Prostate gland (tissue), 2 donors: ENCODE measurements around the gene NTNG2. TPM values are rescaled to one million over a fixed set of nuclear protein-coding genes. Genes with fewer than 3 reads are reported as not detected.
"Not testable (repeated sequence)": the region's sequence is repeated elsewhere in the genome, so short reads cannot be mapped to it uniquely, and the experiment has no call there.

Experiments used
- DNase-seq: peaks from one replicate; pipeline ENCODE4 v3.0.0-alpha.2; 2019; ENCODE audit warnings: low spot score
- H3K27ac ChIP-seq, 2 donors: fragments of 200-600 bp; sonication (generic); 2 replicates each; pipeline ENCODE4 v1.5.1; 2017 to 2019
- H3K27me3 ChIP-seq: fragments of 200-600 bp; sonication (generic); replicated peaks from 2 replicates; pipeline ENCODE4 v1.5.1; 2019; ENCODE audit not compliant: insufficient read depth
- H3K36me3 ChIP-seq, 2 donors: fragments of 200-600 bp; sonication (generic); 1 replicate in 1 of 2; 2 replicates in 1 of 2; pipeline versions ENCODE4 v1.5.1 to v1.8.1; 2017 to 2019
- H3K4me1 ChIP-seq: fragments of 200-600 bp; sonication (generic); replicated peaks from 2 replicates; pipeline ENCODE4 v1.5.1; 2019
- H3K4me3 ChIP-seq, 2 donors: fragments of 200-600 bp; sonication (generic); 2 replicates each; pipeline ENCODE4 v1.5.1; 2017 to 2019
- H3K9me3 ChIP-seq: fragments of 200-600 bp; sonication (generic); 2 replicates; pipeline ENCODE4 v1.5.1; 2017
- POLR2A ChIP-seq: fragments of 450-650 bp; IDR thresholded peaks from one replicate; pipeline ENCODE4 v1.6.1; 2016; ENCODE audit warnings: antibody characterized with exemption, mild to moderate bottlenecking
- POLR2AphosphoS5 ChIP-seq: sonication (generic); formaldehyde crosslinking; IDR thresholded peaks from one replicate; pipeline ENCODE4 v1.6.1; 2017; ENCODE audit warnings: antibody characterized with exemption
- WGBS: methylation state at CpG from one replicate; pipeline ENCODE4 v1.1.5; 2018; 5-methylcytosine and 5-hydroxymethylcytosine counted together
- intact Hi-C: fragments of 100-400 bp; cut with DNase I; formaldehyde crosslinking; loops from one replicate; pipeline ENCODE4 v1.14.2; 2022
- total RNA-seq, 2 donors: library from RNA; depleted of rRNA; stranded (reverse); fragments of >200 nt; gene quantifications; one replicate each; pipeline ENCODE4 v1.1.0, GENCODE V29; 2016
- TF ChIP-seq, protein P1 (sequence below), 4 experiments: fragments of 200-600 bp in 2 of 4; fragments of 450-650 bp in 2 of 4; sonication (generic) in 2 of 4; IDR thresholded peaks; 1 replicate in 3 of 4; 2 replicates in 1 of 4; pipeline ENCODE4 v1.5.1; 2016 to 2019; ENCODE audit warnings: antibody characterized with exemption in 4 of 4, mild to moderate bottlenecking in 2 of 4, moderate library complexity in 2 of 4

The NTNG2 gene
- total RNA-seq, 2 donors from 2014 or later: 12.7 to 37.4 TPM

DNA sequence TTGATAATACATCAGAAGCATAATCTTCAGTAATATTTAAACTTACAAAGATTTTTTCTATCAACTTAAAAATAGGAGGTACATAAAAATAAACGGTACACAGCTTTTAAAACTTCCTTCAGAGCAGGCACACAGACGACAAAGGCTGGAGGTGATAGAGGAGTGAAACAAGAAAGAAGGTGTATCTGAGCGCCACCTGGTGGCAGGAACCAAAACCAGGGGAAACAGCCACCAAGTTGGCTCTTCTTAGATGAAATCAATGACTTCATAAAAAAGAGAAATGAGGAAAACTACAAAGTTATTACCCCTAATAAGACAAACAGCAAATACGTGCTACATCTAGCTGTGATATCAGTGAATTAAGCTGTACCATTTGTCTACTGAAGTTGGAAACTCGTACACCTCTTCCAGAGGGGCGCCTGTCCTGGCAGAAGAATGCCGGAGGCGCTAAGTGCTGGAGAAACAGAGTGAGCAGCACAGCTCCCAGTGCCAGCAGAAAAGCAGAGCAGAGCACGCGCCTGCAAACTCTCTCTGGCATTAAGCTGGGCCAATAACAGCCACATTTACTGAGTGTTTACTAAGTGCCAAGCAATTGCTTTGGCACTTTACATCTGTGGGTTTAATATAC, 107.0 kb downstream of the NTNG2 start:
- Histone ChIP-seq H3K27me3 (no peaks in the 10 kb centered on the region), H3K27ac (peak overlapping the region in 1 of 2 donors; percentile 15), H3K4me3 (no peak overlapping the region), H3K4me1 (no peaks in the 10 kb centered on the region), H3K36me3 (peaks cover 6 to 7% of the 10 kb centered on the region in 2 donors), H3K9me3 (no peaks in the 10 kb centered on the region)
- DNase-seq: peak; percentile 72
- WGBS: 40% methylated on average over 10 of the region's 10 CpGs
- TF ChIP-seq POLR2A (no peak), POLR2AphosphoS5 (peak; percentile 41)
- TF ChIP-seq, protein P1, sequence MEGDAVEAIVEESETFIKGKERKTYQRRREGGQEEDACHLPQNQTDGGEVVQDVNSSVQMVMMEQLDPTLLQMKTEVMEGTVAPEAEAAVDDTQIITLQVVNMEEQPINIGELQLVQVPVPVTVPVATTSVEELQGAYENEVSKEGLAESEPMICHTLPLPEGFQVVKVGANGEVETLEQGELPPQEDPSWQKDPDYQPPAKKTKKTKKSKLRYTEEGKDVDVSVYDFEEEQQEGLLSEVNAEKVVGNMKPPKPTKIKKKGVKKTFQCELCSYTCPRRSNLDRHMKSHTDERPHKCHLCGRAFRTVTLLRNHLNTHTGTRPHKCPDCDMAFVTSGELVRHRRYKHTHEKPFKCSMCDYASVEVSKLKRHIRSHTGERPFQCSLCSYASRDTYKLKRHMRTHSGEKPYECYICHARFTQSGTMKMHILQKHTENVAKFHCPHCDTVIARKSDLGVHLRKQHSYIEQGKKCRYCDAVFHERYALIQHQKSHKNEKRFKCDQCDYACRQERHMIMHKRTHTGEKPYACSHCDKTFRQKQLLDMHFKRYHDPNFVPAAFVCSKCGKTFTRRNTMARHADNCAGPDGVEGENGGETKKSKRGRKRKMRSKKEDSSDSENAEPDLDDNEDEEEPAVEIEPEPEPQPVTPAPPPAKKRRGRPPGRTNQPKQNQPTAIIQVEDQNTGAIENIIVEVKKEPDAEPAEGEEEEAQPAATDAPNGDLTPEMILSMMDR (IDR thresholded peaks at IDR 0.05): peak; percentile 70 to 86 (median 76)
- intact Hi-C loops: loop anchor here (5.0 kb wide), 1 partner anchor 507 kb away; no protein-coding TSS in a partner anchor

DNA sequence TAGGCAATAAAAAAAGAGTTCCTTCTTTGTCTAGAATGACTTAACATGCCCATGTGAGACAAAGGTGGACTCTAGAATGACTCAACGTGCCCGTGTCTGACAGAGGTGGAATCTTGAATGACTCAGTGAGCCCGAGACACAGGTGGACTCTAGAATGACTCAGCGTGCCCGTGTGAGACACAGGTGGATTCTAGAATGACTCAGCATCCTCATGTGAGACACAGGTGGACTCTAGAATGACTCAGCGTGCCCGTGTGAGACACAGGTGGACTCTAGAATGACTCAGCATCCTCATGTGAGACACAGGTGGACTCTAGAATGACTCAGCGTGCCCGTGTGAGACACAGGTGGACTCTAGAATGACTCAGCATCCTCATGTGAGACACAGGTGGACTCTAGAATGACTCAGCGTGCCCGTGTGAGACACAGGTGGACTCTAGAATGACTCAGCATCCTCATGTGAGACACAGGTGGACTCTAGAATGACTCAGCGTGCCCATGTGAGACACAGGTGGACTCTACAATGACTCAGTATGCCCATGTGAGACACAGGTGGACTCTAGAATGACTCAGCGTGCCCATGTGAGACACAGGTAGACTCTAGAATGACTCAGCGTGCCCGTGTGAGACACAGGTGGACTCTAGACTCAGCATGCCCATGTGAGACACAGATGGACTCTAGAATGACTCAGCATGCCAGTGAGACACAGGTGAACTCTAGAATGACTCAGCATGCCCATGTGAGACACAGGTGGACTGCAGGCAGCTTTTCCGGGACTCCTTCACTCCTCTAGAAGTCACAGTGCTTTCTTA, 108.1 kb downstream of the NTNG2 start:
- peak overlapping the region in 1 of 2 donors; percentile 15 for H3K27ac ChIP-seq
- H3K4me3 ChIP-seq, H3K27me3 ChIP-seq, H3K36me3 ChIP-seq, H3K4me1 ChIP-seq, DNase-seq, H3K9me3 ChIP-seq: not testable (repeated sequence)
- WGBS: 66% methylated on average over 12 of the region's 16 CpGs
- intact Hi-C loops: loop anchor here (5.0 kb wide), 1 partner anchor 508 kb away; no protein-coding TSS in a partner anchor

DNA sequence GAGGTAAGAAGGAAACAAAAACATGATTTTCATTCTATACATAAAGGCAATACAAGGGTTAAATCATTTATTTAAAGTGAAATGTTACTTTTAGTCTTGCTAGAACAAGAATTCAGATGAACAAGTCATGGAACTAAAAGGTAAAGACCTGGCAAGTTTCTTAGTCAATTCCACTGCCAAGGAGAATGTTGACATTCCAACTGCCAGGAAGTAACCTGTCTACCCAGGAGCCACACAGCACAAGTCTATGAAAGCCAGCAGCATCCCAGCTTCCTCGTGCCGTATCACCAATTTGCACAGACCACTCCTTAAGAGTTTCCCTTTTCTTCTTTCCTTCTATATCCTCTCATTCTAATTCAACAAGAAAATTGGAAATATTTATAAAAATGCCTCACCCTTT, 113.0 kb downstream of the NTNG2 start:
- 37% methylated on average over 2 of the region's 2 CpGs for WGBS
- Histone ChIP-seq H3K4me1 (no peaks in the 10 kb centered on the region), H3K27ac (no peak overlapping the region), H3K27me3 (no peaks in the 10 kb centered on the region), H3K36me3 (peaks cover 0 to 4% of the 10 kb centered on the region in 2 donors), H3K4me3 (no peak overlapping the region), H3K9me3 (no peaks in the 10 kb centered on the region)
- intact Hi-C loops: no loop called here
- peak; percentile 83 for TF ChIP-seq POLR2AphosphoS5
- no peak for TF ChIP-seq POLR2A
- TF ChIP-seq, protein P1 (IDR thresholded peaks at IDR 0.05): no peak
- peak; percentile 72 for DNase-seq

DNA sequence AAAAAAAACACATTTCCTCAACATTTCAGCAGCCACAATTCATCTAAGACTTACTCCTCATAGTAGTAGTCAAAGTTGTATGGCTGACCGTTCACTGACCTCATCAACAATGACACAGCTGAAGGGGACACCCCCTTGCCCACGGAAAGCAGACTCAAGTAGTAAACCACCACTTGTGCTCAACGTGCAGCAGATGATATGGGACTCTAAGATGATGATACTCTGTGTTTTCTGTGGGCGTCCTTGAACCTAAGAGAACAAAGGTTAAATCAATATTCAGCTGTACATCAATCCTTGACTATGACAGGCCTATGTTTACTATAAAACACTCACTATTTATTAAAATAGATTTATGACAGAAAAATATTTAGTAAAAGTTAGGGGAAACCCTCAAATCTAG, 121.3 kb downstream of the NTNG2 start:
- Histone ChIP-seq H3K9me3 (no peaks in the 10 kb centered on the region), H3K4me3 (no peak overlapping the region), H3K27me3 (no peaks in the 10 kb centered on the region), H3K4me1 (no peaks in the 10 kb centered on the region), H3K36me3 (peaks cover 0 to 10% of the 10 kb centered on the region in 2 donors), H3K27ac (peak overlapping the region in 1 of 2 donors; percentile 11)
- TF ChIP-seq POLR2AphosphoS5 (no peak), POLR2A (no peak)
- TF ChIP-seq, protein P1 (IDR thresholded peaks at IDR 0.05): no peak
- no peak for DNase-seq
- intact Hi-C loops: no loop called here
- 63% methylated on average over 4 of the region's 4 CpGs for WGBS

DNA sequence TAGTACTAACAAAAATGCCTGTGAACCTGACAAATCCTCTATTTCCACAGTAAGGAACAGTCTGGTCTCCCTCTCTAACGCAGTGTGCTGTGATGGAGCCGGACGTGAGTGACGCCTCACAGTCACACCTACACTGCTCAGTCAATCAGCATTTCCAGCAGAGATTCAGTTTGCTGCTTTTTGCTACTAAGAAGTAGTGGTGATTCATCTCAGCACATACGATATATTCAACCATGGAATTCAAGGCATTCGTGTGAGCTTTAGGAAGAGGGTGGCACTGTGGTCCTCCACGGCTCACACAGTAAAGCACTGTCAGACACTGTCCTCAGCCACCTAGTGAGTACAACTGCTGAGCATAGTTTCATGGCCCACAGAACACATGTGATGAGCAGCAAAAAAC, 122.0 kb downstream of the NTNG2 start:
- intact Hi-C loops: no loop called here
- Histone ChIP-seq H3K4me1 (no peaks in the 10 kb centered on the region), H3K27ac (no peak overlapping the region), H3K9me3 (no peaks in the 10 kb centered on the region), H3K36me3 (peaks cover 0 to 10% of the 10 kb centered on the region in 2 donors), H3K27me3 (no peaks in the 10 kb centered on the region), H3K4me3 (no peak overlapping the region)
- no peak for TF ChIP-seq POLR2AphosphoS5
- TF ChIP-seq, protein P1 (IDR thresholded peaks at IDR 0.05): no peak
- no peak for TF ChIP-seq POLR2A
- DNase-seq: no peak
- WGBS: 82% methylated on average over 7 of the region's 7 CpGs
